Coronary artery (tissue), 2 donors: ENCODE measurements around the gene UPK3A.
"Not testable (repeated sequence)": the region's sequence is repeated elsewhere in the genome, so short reads cannot be mapped to it uniquely, and the experiment has no call there.

Experiments
- DNase-seq: peaks from one replicate; pipeline ENCODE4 v3.0.0-alpha.2; 2017; ENCODE audit warnings: low spot score
- H3K27ac ChIP-seq, 2 donors: fragments of 200-600 bp; sonication (generic); one replicate each; pipeline ENCODE4 v1.5.1; 2016 to 2019
- H3K4me3 ChIP-seq: fragments of 200-600 bp; sonication (generic); 2 replicates; pipeline ENCODE4 v1.5.1; 2016; ENCODE audit warnings: mild to moderate bottlenecking, moderate library complexity
- TF ChIP-seq, protein P1 (sequence below): fragments of 200-600 bp; sonication (generic); IDR thresholded peaks from one replicate; pipeline ENCODE4 v1.5.1; 2019; ENCODE audit warnings: antibody characterized with exemption

The UPK3A gene

DNA sequence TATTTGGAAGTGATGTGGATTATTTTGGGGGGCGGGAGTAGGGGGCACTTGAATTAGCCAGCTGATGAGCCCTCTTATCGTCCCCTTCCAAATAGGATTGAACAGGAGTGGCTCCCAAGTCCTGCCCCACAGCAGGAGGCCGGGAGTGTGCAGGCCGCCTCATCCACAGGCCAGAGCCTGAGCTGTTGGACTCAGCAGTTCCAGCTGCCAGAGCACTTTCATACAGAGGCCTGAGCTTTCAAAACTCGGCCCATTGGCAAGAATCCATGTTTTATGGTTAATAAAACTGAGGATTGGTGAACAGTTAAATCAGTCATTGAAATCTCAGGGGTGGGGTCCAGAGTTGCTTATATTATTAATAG is 34.6 kb downstream of the UPK3A start:
- H3K27ac ChIP-seq = peak overlapping the region; percentile 90 to 95
- H3K4me3 ChIP-seq = no peak overlapping the region
- TF ChIP-seq, protein P1, sequence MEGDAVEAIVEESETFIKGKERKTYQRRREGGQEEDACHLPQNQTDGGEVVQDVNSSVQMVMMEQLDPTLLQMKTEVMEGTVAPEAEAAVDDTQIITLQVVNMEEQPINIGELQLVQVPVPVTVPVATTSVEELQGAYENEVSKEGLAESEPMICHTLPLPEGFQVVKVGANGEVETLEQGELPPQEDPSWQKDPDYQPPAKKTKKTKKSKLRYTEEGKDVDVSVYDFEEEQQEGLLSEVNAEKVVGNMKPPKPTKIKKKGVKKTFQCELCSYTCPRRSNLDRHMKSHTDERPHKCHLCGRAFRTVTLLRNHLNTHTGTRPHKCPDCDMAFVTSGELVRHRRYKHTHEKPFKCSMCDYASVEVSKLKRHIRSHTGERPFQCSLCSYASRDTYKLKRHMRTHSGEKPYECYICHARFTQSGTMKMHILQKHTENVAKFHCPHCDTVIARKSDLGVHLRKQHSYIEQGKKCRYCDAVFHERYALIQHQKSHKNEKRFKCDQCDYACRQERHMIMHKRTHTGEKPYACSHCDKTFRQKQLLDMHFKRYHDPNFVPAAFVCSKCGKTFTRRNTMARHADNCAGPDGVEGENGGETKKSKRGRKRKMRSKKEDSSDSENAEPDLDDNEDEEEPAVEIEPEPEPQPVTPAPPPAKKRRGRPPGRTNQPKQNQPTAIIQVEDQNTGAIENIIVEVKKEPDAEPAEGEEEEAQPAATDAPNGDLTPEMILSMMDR = no peak
- DNase-seq = no peak

DNA sequence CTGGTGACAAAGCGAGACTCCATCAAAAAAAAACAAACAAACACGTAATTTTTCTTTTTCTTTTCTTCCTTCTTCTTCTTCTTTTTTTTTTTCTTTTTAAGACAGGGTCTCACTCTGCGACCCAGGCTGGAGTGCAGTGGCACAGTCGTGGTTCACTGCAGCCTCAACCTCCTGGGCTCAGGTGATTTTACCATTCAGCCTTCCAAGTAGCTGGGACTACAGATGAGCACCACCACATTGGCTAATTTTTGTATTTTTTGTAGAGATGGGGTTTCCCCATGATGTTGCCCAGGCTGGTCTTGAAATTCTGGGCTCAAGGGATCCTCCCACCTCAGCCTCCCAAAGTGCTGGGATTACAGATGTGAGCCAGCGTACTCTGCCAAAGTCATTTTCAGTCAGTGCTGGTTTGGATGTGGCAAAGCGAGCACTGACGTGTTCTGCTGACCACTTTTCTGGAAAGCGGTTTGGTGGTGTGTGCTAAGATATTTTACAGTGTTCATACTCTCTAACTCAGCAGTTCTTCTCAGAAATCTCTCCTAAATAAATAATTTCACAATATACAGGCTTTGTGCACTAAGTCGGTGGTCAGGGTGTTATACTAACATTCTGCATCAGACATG is 35.7 kb downstream of the UPK3A start:
- DNase-seq = no peak
- Histone ChIP-seq H3K27ac (peak overlapping the region; percentile 90 to 95), H3K4me3 (no peak overlapping the region)
- TF ChIP-seq, protein P1 = no peak

DNA sequence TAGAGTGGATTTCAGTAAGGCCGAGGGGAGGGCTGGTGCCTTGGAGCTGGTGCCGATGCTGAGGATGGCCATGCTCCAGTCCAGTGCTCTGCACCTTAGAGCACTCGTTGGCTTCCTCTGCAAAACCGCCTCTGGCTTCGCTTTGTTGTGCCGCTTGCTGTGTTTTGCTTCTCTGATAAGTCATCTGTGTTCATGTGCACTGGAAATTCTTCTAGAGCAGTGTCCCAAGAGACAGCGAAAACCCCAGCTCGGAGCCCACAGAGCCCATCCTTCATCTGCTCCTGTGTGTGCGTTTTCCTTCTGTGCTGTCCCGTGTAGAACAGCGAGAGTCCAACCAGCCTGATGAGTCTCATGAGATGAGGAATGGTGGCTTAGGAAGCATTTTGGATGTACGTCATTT is 37.1 kb downstream of the UPK3A start:
- TF ChIP-seq, protein P1 = no peak
- Histone ChIP-seq H3K4me3 (no peak overlapping the region), H3K27ac (no peak overlapping the region)
- DNase-seq = no peak

DNA sequence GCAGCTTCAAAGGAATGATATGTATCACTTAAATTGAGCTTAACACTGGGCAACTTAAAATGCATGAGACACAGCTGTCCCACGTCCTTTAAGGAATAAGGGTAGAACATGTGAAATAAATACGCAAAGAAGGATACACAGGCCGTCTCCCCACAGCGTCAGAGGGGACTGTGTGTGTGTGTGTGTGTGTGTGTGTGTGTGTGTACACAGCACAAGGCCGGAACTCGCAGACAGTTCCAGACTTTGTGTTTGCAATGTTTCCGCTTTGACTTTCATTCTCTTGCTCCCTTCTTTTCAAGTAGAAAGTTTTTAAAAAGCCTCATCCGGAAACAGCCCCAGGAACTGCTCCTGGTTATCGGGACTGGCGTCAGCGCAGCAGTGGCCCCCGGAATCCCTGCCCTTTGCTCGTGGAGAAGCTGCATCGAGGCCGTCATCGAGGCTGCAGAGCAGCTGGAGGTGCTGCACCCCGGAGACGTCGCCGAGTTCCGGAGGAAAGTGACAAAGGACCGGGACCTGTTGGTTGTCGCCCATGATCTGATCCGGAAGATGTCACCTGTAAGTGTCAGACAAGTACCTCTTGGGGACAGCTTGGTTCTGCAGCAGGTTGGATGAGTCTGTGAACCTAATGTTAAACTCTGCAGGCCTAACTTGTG is 38.2 kb downstream of the UPK3A start:
- no peak for DNase-seq
- Histone ChIP-seq H3K27ac (no peak overlapping the region), H3K4me3 (no peak overlapping the region)
- TF ChIP-seq, protein P1 = no peak

DNA sequence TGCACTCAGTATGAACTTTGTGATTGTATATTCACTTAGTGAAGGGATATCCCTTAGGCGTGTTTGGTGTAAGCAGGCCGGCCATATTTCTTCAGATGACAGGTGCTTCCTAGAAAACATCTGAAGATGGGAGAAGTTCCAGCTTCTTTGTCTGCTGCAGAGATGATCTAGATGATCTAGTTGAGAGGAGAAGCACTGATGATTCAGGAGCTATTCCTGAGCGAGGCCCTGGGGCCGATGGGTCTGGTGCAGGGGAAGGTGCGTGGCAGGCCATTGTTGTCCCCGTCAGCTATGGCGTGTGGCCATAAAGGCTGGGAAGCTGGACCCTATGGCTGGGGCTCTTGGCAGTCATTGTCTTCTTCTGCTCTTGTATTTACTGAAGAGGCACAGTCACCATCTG is 38.9 kb downstream of the UPK3A start:
- DNase-seq = no peak
- Histone ChIP-seq H3K4me3 (no peak overlapping the region), H3K27ac (no peak overlapping the region)
- TF ChIP-seq, protein P1 = no peak

DNA sequence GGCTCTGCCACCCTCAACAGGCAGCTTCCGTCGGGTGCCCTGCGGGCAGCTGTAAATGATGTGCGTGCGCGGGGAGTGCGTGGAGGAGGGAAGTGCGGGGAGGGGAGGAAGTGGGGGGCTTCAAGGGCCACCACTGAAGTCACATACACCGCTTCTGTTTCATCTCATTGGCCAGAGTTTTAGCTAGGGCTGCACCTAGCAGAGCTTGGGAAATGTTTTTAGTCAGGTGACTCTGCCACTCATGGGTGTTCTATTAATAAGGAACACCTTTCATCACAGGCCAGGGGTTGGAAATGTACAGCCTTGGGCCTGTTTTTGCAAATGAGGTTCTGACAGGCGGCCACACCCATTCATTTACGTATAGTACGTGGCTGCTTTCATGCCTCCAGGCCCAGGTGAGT is 39.6 kb downstream of the UPK3A start:
- Histone ChIP-seq H3K4me3 (no peak overlapping the region), H3K27ac (no peak overlapping the region)
- DNase-seq = no peak
- TF ChIP-seq, protein P1 = no peak

DNA sequence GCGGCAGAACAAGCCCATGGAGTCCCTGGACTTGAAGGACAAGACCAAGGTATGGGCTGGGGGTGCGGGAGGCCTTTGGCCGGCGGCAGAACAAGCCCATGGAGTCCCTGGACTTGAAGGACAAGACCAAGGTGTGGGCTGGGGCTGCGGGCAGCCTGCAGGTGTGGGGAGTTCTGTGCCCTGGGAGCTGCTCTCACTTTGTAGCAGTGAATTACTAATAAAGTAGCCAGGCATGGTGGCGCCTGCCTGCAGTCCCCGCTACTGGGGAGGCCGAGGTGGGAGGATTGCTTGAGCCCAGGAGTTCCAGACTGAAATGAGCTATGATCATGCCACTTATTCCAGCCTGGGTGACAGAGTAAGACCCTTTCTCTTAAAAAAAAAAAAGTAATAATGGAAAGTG is 43.5 kb downstream of the UPK3A start:
- DNase-seq, H3K27ac ChIP-seq, H3K4me3 ChIP-seq: not testable (repeated sequence)
